RCC 7860 (cell line): Measurements from ENCODE around the gene GMFB.

Experiments
- DNase-seq: peaks from one replicate; pipeline ENCODE4 v3.0.0-alpha.2; 2015; ENCODE audit warnings: low spot score
- FAIRE-seq: peaks from 2 replicates; lab custom pipeline; 2012; peaks lifted over from hg19 to GRCh38; lab: Jason Lieb, UNC

GMFB gene

GRCh38 chr14:54488646-54489317 lies at the start of gene GMFB:
TSS of gene GMFB (minus strand) at chr14:54488980. CDS start at chr14:54488927, 53 bp downstream.
- DNase-seq (peak; percentile 63), FAIRE-seq (no peak)

GRCh38 chr14:54538055-54538454 lies 49.3 kb upstream of the GMFB start:
- FAIRE-seq (no peak), DNase-seq (no peak)

GRCh38 chr14:54537651-54538050 lies 48.9 kb upstream of the GMFB start:
- FAIRE-seq (no peak), DNase-seq (no peak)

- FAIRE-seq, result no peak
- DNase-seq, result no peak
Measured at GRCh38 chr14:54535646-54536045, 46.9 kb upstream of the GMFB start.

GRCh38 chr14:54535126-54535525 lies 46.3 kb upstream of the GMFB start:
- no peak for FAIRE-seq

GRCh38 chr14:54533100-54533499 lies 44.3 kb upstream of the GMFB start:
- no peak for DNase-seq
- FAIRE-seq, result no peak

More at GRCh38 chr14:54535126-54535525, 46.3 kb upstream of the GMFB start:
- DNase-seq, result no peak

GRCh38 chr14:54532111-54533012 lies 43.6 kb upstream of the GMFB start:
- FAIRE-seq (no peak), DNase-seq (no peak)

- FAIRE-seq (no peak), DNase-seq (no peak)
Measured at GRCh38 chr14:54529811-54530210, 41.0 kb upstream of the GMFB start.

GRCh38 chr14:54528973-54529372 lies 40.2 kb upstream of the GMFB start:
- FAIRE-seq, result no peak
- no peak for DNase-seq

- no peak for FAIRE-seq
- no peak for DNase-seq
Measured at GRCh38 chr14:54524410-54524809, 35.6 kb upstream of the GMFB start.

- no peak for FAIRE-seq
- DNase-seq, result no peak
Measured at GRCh38 chr14:54516709-54517108, 27.9 kb upstream of the GMFB start.

- no peak for FAIRE-seq
- no peak for DNase-seq
Measured at GRCh38 chr14:54515670-54516069, 26.9 kb upstream of the GMFB start.

GRCh38 chr14:54512393-54512792 lies 23.6 kb upstream of the GMFB start:
- no peak for DNase-seq
- no peak for FAIRE-seq

GRCh38 chr14:54509546-54510501 lies 21.0 kb upstream of the GMFB start, which contains the start of gene CGRRF1:
TSS of gene CGRRF1 (plus strand) at chr14:54509906. CDS start at chr14:54509960, 54 bp downstream.
- peak; percentile 88 for DNase-seq
- FAIRE-seq, result peak; percentile 61

- FAIRE-seq (no peak), DNase-seq (no peak)
Measured at GRCh38 chr14:54503486-54503885, 14.7 kb upstream of the GMFB start.

GRCh38 chr14:54502602-54503001 lies 13.8 kb upstream of the GMFB start:
- FAIRE-seq (no peak), DNase-seq (no peak)

GRCh38 chr14:54501480-54501879 lies 12.7 kb upstream of the GMFB start:
- FAIRE-seq (no peak), DNase-seq (no peak)

- DNase-seq (no peak), FAIRE-seq (no peak)
Measured at GRCh38 chr14:54500744-54501143, 12.0 kb upstream of the GMFB start.

- DNase-seq (no peak), FAIRE-seq (no peak)
Measured at GRCh38 chr14:54498579-54498978, 9.8 kb upstream of the GMFB start.

- FAIRE-seq (no peak), DNase-seq (no peak)
Measured at GRCh38 chr14:54498095-54498531, 9.3 kb upstream of the GMFB start.

- no peak for FAIRE-seq
- DNase-seq, result no peak
Measured at GRCh38 chr14:54497224-54497623, 8.4 kb upstream of the GMFB start.
